PC-3 (cell line): ENCODE data around the gene BAG3. TPM values are rescaled to one million over a fixed set of nuclear protein-coding genes. Genes with fewer than 3 reads are reported as not detected.

ENCODE experiments used
- ATAC-seq: fragments of 200-7000 bp; cut with Tn5 transposase; 2 replicates; pipeline ENCODE4 v1.9.1; 2020; ENCODE audit warnings: mild to moderate bottlenecking, moderate library complexity
- BruUV-seq: library from RNA; stranded (reverse); fragments of 400-500 nt; replicated peaks from 2 replicates; lab custom pipeline; 2021; lab: Mats Ljungman, UMichigan
- CTCF ChIA-PET: fragments of 300-600 bp; sonication (Branson Sonifier 250); formaldehyde crosslinking; loops from one replicate; lab custom pipeline; 2022; ENCODE audit warnings: antibody characterized with exemption; lab: Charles Lee
- POLR2A ChIA-PET: fragments of 300-600 bp; sonication (Branson Sonifier 250); formaldehyde crosslinking; loops from one replicate; lab custom pipeline; 2022; ENCODE audit warnings: antibody characterized with exemption; ENCODE audit not compliant: unreplicated experiment; lab: Charles Lee
- DNase-seq: peaks from one replicate; pipeline ENCODE4 v3.0.0-alpha.2; 2015
- H2AFZ ChIP-seq: fragments of 300-600 bp; sonication (generic); 2 replicates; pipeline ENCODE4 v1.6.0; 2016; ENCODE audit warnings: antibody characterized with exemption, low read length
- H3F3A ChIP-seq: fragments of 300-600 bp; sonication (generic); one replicate; pipeline ENCODE4 v1.6.0; 2017; ENCODE audit warnings: antibody characterized with exemption, low read length, control low read depth, mild to moderate bottlenecking; ENCODE audit not compliant: unreplicated experiment
- H3K27ac ChIP-seq: fragments of 300-600 bp; sonication (generic); 2 replicates; pipeline ENCODE4 v1.5.1; 2016; ENCODE audit warnings: mild to moderate bottlenecking, low read length
- H3K27me3 ChIP-seq: fragments of 300-600 bp; sonication (generic); 2 replicates; pipeline ENCODE4 v1.6.1; 2016; ENCODE audit warnings: low read length, mixed read lengths
- H3K36me3 ChIP-seq: fragments of 300-600 bp; sonication (generic); 2 replicates; pipeline ENCODE4 v1.6.1; 2016; ENCODE audit warnings: low read depth, mixed run types, low read length, mixed read lengths
- H3K4me1 ChIP-seq: fragments of 300-600 bp; sonication (generic); 2 replicates; pipeline ENCODE4 v1.5.1; 2016; ENCODE audit warnings: low read length; ENCODE audit not compliant: insufficient read depth
- H3K4me2 ChIP-seq: fragments of 300-600 bp; sonication (generic); 2 replicates; pipeline ENCODE4 v1.6.0; 2016; ENCODE audit warnings: low read length
- H3K4me3 ChIP-seq: fragments of 300-600 bp; sonication (generic); 2 replicates; pipeline ENCODE4 v1.5.1; 2016; ENCODE audit warnings: mild to moderate bottlenecking, low read length, mixed read lengths
- H3K79me2 ChIP-seq: fragments of 300-600 bp; sonication (generic); 2 replicates; pipeline ENCODE4 v1.6.1; 2017; ENCODE audit warnings: low read length, mixed read lengths
- H3K9ac ChIP-seq: fragments of 300-600 bp; sonication (generic); 2 replicates; pipeline ENCODE4 v1.6.0; 2016; ENCODE audit warnings: mild to moderate bottlenecking, low read length
- H3K9me2 ChIP-seq: fragments of 300-600 bp; sonication (generic); replicated peaks from 2 replicates; pipeline ENCODE4 v1.6.1; 2016; ENCODE audit warnings: mixed run types, low read length, mixed read lengths
- H3K9me3 ChIP-seq: fragments of 300-600 bp; sonication (generic); 2 replicates; pipeline ENCODE4 v1.6.1; 2016; ENCODE audit warnings: low read length, mixed read lengths
- H4K20me1 ChIP-seq: fragments of 300-600 bp; sonication (generic); 2 replicates; pipeline ENCODE4 v1.6.1; 2016; ENCODE audit warnings: low read length, mixed read lengths
- CTCF ChIP-seq: fragments of 300-600 bp; sonication (generic); conservative IDR thresholded peaks from 2 replicates; pipeline ENCODE4 v1.5.1; 2017; ENCODE audit warnings: antibody characterized with exemption, low read depth, mild to moderate bottlenecking, low read length
- EZH2 ChIP-seq: fragments of 300-600 bp; sonication (generic); IDR thresholded peaks from one replicate; pipeline ENCODE4 v1.6.1; 2017; ENCODE audit warnings: antibody characterized with exemption, mild to moderate bottlenecking, low read length; ENCODE audit not compliant: unreplicated experiment
- EZH2phosphoT487 ChIP-seq: fragments of 300-600 bp; sonication (generic); IDR thresholded peaks from 2 replicates; pipeline ENCODE4 v1.6.1; 2018; ENCODE audit warnings: mild to moderate bottlenecking, antibody characterized with exemption, low read length, borderline replicate concordance
- intact Hi-C: fragments of 100-400 bp; cut with micrococcal nuclease; formaldehyde crosslinking; loops from 2 replicates; pipeline ENCODE4 v1.9.0; 2023
- total RNA-seq: library from RNA; depleted of rRNA; stranded (reverse); fragments of >200 nt; gene quantifications from 2 replicates; pipeline ENCODE4 v1.2.3, GENCODE V29; 2014

BAG3 gene
- total RNA-seq, 1 experiment from 2014 or later, result 47.1 TPM

DNA sequence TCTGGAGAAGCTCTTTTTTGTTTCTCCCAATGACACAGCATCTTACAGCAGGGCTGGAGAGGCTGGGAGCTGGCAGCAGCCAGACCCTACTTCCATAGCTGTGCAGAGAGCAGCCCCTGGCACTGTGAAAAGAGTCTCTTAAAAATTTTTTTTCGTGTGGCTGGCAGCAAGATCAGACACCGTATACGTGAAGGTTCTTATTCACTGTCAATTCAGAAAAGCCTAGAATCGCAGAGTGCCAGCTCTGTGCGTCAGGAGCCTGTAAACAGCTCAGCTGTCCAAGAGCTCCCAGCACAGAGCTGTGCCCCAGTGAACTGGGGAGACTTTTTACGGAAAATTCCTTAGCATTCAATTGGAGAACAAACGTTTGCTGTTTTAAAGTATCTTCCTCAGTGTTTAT is 6.5 kb downstream of the BAG3 start:
- Histone ChIP-seq H3K27me3 (no peaks in the 10 kb centered on the region), H3K9me3 (no peaks in the 10 kb centered on the region), H3K9ac (peak overlapping the region; percentile 13; the same call in 1 of the 2 replicates), H2AFZ (no peak overlapping the region), H3K4me2 (peak overlapping the region; percentile 84), H3K4me3 (peak overlapping the region; percentile 35; the same call in 1 of the 2 replicates), H4K20me1 (peaks cover 71% of the 10 kb centered on the region), H3K36me3 (peaks cover 36% of the 10 kb centered on the region; the same call in 1 of the 2 replicates), H3F3A (no peaks in the 10 kb centered on the region), H3K9me2 (no peaks in the 10 kb centered on the region), H3K79me2 (peaks cover 100% of the 10 kb centered on the region), H3K27ac (peak overlapping the region; percentile 68), H3K4me1 (peaks cover 58% of the 10 kb centered on the region)
- ATAC-seq, result peak; percentile 52
- DNase-seq, result peak; percentile 50
- POLR2A ChIA-PET, result interaction anchor here (0.6 kb wide), 2 partner anchors 17 to 582 kb away, joined by 4 to 6 read pairs; no protein-coding TSS in a partner anchor
- TF ChIP-seq EZH2phosphoT487 (no peak), CTCF (no peak), EZH2 (no peak)
- intact Hi-C loops, result no loop called here
- no TSS peak for BruUV-seq
- CTCF ChIA-PET, result no interaction called here

DNA sequence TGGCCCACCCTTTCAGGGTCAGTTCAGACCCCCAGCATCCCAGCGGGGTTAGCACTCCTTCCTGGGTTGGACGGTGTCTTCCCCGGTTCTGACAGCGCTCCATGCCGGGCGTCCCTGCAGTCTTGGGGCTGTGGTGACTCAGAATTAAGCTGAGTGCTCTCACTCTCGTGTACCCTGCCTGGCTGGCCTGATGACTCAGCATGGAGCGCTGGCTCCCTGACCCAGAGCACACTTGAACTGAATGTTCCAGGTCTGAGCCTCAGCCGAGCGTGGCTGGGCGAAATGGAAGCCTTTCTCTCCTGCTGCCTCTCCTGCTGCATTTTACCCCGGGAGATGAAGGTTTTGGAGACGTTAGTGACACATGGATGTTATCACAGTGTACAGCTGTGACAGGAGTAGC is 7.1 kb downstream of the BAG3 start:
- Histone ChIP-seq H4K20me1 (peaks cover 66% of the 10 kb centered on the region), H3K4me1 (peaks cover 58% of the 10 kb centered on the region), H3K27ac (peak overlapping the region; percentile 68), H3K4me2 (peak overlapping the region; percentile 84), H3K9ac (peak overlapping the region; percentile 37), H3K9me3 (no peaks in the 10 kb centered on the region), H3K36me3 (peaks cover 31% of the 10 kb centered on the region; the same call in 1 of the 2 replicates), H3K9me2 (no peaks in the 10 kb centered on the region), H3F3A (no peaks in the 10 kb centered on the region), H2AFZ (no peak overlapping the region), H3K4me3 (peak overlapping the region; percentile 35), H3K79me2 (peaks cover 100% of the 10 kb centered on the region), H3K27me3 (no peaks in the 10 kb centered on the region)
- DNase-seq (peak; percentile 91), ATAC-seq (peak; percentile 79)
- ChIA-PET CTCF (no interaction called here), POLR2A (interaction anchor here (0.6 kb wide), 1 partner anchor 17 kb away, joined by 4 read pairs; no protein-coding TSS in a partner anchor)
- no TSS peak for BruUV-seq
- TF ChIP-seq CTCF (no peak), EZH2 (no peak), EZH2phosphoT487 (no peak)
- intact Hi-C loops, result no loop called here

DNA sequence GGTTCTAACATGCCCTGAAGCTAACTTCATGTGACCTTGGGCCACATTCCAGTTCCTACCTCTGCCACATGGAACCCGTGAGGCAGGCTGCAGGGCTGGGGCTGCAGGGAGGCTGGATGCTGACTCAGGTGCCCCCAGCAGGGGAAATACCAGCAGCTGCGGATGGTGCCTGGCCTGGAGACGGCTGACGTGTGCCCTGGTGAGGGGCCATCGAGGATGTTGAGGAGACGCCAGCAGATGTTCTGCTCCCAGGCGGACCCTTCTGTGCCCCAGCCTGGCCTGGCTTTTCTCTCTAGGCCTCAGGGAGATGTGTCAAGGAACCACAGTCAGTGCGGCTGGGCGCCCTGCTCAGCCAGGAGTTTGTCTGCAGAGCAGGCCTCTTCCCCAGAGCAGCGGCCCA is 8.8 kb downstream of the BAG3 start:
- Histone ChIP-seq H3F3A (no peaks in the 10 kb centered on the region), H3K4me2 (no peak overlapping the region)
- CTCF ChIA-PET, result no interaction called here

More for the DNA sequence above, 8.8 kb downstream of the BAG3 start:
- ATAC-seq (no peak), DNase-seq (no peak)
- POLR2A ChIA-PET, result no interaction called here
- Histone ChIP-seq H3K9me3 (no peaks in the 10 kb centered on the region), H3K4me1 (peaks cover 50% of the 10 kb centered on the region), H3K9me2 (no peaks in the 10 kb centered on the region), H3K79me2 (peaks cover 99% of the 10 kb centered on the region), H4K20me1 (peaks cover 52% of the 10 kb centered on the region), H3K9ac (no peak overlapping the region), H3K4me3 (no peak overlapping the region), H3K36me3 (peaks cover 27% of the 10 kb centered on the region; the same call in 1 of the 2 replicates), H3K27ac (no peak overlapping the region), H2AFZ (no peak overlapping the region), H3K27me3 (no peaks in the 10 kb centered on the region)
- intact Hi-C loops, result no loop called here
- BruUV-seq, result no TSS peak
- TF ChIP-seq EZH2phosphoT487, result no peak
- TF ChIP-seq CTCF, result no peak
- no peak for TF ChIP-seq EZH2
